Fibroblast of lung (primary cell): ENCODE data around the gene PEX14.

Experiments
- EZH2 ChIP-seq: IDR thresholded peaks from 2 replicates; pipeline ENCODE4 v1.5.1; 2012; ENCODE audit warnings: low read length, control low read depth, mild to moderate bottlenecking; ENCODE audit errors: missing control alignments
- TF ChIP-seq, protein P1 (sequence below), 2 donors: IDR thresholded peaks in 1 of 2; conservative IDR thresholded peaks in 1 of 2; 1 replicate in 1 of 2; 2 replicates in 1 of 2; pipeline ENCODE4 v1.5.1; 2011 to 2012; ENCODE audit warnings: low read length in 2 of 2, control low read depth in 1 of 2, inconsistent platforms in 1 of 2, low read depth in 1 of 2, mild to moderate bottlenecking in 1 of 2

DNA sequence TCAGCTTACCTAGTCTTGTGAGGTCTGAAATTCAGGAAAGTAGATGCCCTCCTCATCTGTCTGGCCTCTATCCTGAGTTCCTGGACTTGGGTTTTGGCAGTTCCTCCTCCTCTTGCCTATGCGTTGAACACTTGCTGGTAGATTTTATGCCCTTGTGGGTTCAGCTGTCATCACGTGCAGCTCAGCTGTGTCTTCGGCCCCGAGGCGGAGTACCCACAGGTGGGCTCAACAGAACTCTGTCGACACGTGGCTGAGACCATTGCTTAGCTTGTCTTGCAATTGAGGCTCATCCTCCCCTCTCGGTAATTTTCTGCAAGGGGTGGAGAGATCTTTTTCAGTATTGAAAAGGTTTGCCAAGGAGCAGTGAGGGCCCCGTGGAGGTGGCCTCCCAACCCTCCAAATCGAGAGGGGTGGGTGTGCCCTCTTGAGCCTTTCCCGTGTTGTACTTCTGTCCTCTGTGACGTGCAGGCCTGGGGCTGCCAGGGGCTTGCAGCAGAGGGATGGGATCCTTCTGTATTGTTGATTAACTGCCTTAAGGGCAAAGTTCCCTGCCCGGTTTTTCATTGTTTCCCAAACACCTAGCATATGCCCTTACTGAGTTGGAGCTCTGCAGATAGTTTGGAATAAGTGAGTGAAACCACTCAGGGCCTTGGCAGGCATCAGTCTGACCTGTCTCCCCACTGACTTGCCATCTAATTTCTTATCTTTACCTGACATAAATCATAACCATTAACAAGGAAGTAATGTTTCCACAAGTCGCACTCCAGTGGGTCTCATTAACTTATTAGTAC, 41.6 kb upstream of the PEX14 start:
- TF ChIP-seq, protein P1, sequence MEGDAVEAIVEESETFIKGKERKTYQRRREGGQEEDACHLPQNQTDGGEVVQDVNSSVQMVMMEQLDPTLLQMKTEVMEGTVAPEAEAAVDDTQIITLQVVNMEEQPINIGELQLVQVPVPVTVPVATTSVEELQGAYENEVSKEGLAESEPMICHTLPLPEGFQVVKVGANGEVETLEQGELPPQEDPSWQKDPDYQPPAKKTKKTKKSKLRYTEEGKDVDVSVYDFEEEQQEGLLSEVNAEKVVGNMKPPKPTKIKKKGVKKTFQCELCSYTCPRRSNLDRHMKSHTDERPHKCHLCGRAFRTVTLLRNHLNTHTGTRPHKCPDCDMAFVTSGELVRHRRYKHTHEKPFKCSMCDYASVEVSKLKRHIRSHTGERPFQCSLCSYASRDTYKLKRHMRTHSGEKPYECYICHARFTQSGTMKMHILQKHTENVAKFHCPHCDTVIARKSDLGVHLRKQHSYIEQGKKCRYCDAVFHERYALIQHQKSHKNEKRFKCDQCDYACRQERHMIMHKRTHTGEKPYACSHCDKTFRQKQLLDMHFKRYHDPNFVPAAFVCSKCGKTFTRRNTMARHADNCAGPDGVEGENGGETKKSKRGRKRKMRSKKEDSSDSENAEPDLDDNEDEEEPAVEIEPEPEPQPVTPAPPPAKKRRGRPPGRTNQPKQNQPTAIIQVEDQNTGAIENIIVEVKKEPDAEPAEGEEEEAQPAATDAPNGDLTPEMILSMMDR (conservative IDR thresholded peaks at IDR 0.05 in 1 of 2, IDR thresholded peaks at IDR 0.05 in 1 of 2; ENCODE audit: low read depth in 1 of 2, low read length in 2 of 2): no peak
- no peak for TF ChIP-seq EZH2
